HEK293 (cell line): ENCODE data around the gene PRLHR.

Experiments
- ELK4 ChIP-seq: IDR thresholded peaks from 2 replicates; pipeline ENCODE4 v1.6.1; 2011; ENCODE audit warnings: mild to moderate bottlenecking, low read depth, low read length, borderline replicate concordance
- MYNN ChIP-seq: fragments of 450-650 bp; formaldehyde crosslinking; IDR thresholded peaks from 2 replicates; pipeline ENCODE4 v1.5.1; 2016; ENCODE audit warnings: missing biosample characterization, missing genetic modification characterization, borderline replicate concordance
- REST ChIP-seq: fragments of 450-650 bp; formaldehyde crosslinking; IDR thresholded peaks from 2 replicates; pipeline ENCODE4 v1.5.1; 2016; ENCODE audit warnings: missing biosample characterization, missing genetic modification characterization
- ZBTB11 ChIP-seq: fragments of 450-650 bp; formaldehyde crosslinking; conservative IDR thresholded peaks from 2 replicates; pipeline ENCODE4 v1.5.1; 2016; ENCODE audit warnings: low read depth, missing biosample characterization, missing genetic modification characterization
- ZNF10 ChIP-seq: fragments of 450-650 bp; formaldehyde crosslinking; IDR thresholded peaks from 2 replicates; pipeline ENCODE4 v1.5.1; 2017; ENCODE audit warnings: missing biosample characterization, missing genetic modification characterization
- ZNF626 ChIP-seq: fragments of 450-650 bp; sonication (Bioruptor Pico); formaldehyde crosslinking; IDR thresholded peaks from 2 replicates; pipeline ENCODE4 v1.5.1; 2018; ENCODE audit warnings: missing biosample characterization, missing genetic modification characterization, inconsistent platforms
- ZNF777 ChIP-seq: fragments of 450-650 bp; formaldehyde crosslinking; IDR thresholded peaks from 2 replicates; pipeline ENCODE4 v1.5.1; 2017; ENCODE audit warnings: missing biosample characterization, missing genetic modification characterization, borderline replicate concordance
- ZSCAN23 ChIP-seq: fragments of 450-650 bp; formaldehyde crosslinking; IDR thresholded peaks from 2 replicates; pipeline ENCODE4 v1.5.1; 2016; ENCODE audit warnings: missing biosample characterization, missing genetic modification characterization
- TF ChIP-seq, protein P1 (sequence below): fragments of 450-650 bp; formaldehyde crosslinking; IDR thresholded peaks from 2 replicates; pipeline ENCODE4 v1.5.1; 2016; ENCODE audit warnings: missing biosample characterization, missing genetic modification characterization

- TF ChIP-seq ZNF10 (no peak), ELK4 (no peak), REST (tag by site-specific recombination) (no peak), ZBTB11 (tag by site-specific recombination) (no peak), ZNF626 (no peak), ZNF777 (tag by site-specific recombination) (no peak), MYNN (tag by site-specific recombination) (no peak), ZSCAN23 (tag by site-specific recombination) (no peak)
- TF ChIP-seq, protein P1, sequence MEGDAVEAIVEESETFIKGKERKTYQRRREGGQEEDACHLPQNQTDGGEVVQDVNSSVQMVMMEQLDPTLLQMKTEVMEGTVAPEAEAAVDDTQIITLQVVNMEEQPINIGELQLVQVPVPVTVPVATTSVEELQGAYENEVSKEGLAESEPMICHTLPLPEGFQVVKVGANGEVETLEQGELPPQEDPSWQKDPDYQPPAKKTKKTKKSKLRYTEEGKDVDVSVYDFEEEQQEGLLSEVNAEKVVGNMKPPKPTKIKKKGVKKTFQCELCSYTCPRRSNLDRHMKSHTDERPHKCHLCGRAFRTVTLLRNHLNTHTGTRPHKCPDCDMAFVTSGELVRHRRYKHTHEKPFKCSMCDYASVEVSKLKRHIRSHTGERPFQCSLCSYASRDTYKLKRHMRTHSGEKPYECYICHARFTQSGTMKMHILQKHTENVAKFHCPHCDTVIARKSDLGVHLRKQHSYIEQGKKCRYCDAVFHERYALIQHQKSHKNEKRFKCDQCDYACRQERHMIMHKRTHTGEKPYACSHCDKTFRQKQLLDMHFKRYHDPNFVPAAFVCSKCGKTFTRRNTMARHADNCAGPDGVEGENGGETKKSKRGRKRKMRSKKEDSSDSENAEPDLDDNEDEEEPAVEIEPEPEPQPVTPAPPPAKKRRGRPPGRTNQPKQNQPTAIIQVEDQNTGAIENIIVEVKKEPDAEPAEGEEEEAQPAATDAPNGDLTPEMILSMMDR: no peak
Observed at GRCh38 chr10:118580702-118581101, 14.7 kb downstream of the PRLHR start.
